ENCODE data around the gene AKAP11. TPM values are rescaled to one million over a fixed set of nuclear protein-coding genes. Genes with fewer than 3 reads are reported as not detected.

The AKAP11 gene
- total RNA-seq, 1 experiment from 2014 or later: 64.7 TPM

GRCh38 chr13:42284068-42284467 is 12.1 kb downstream of the AKAP11 start:
- H3K9ac ChIP-seq (ENCODE audit: low read length): no peak overlapping the region
- H3K4me1 ChIP-seq (ENCODE audit: low read length): peaks cover 45% of the 10 kb centered on the region
- H3K9me2 ChIP-seq (replicated peaks; ENCODE audit: insufficient read depth, low read length): no peaks in the 10 kb centered on the region
- peaks cover 7% of the 10 kb centered on the region; the same call in 1 of the 2 replicates for H4K20me1 ChIP-seq (ENCODE audit: insufficient read depth, low read depth, low read length)
- H3K27ac ChIP-seq (ENCODE audit: low read length): no peak overlapping the region
- no peak overlapping the region for H3K4me2 ChIP-seq (ENCODE audit: low read depth, low read length, poor library complexity, severe bottlenecking)
- H3K9me3 ChIP-seq (ENCODE audit: low read length): no peaks in the 10 kb centered on the region
- peaks cover 98% of the 10 kb centered on the region for H3K79me2 ChIP-seq (ENCODE audit: low read length)
- H2AFZ ChIP-seq (ENCODE audit: low read length): no peak overlapping the region
- H3K27me3 ChIP-seq (ENCODE audit: low read length): no peaks in the 10 kb centered on the region
- H3K4me3 ChIP-seq (ENCODE audit: low read length): no peak overlapping the region
- H3K36me3 ChIP-seq (ENCODE audit: insufficient read depth, low read length): peaks cover 57% of the 10 kb centered on the region
- no peak for DNase-seq

GRCh38 chr13:42298392-42298791 is 26.4 kb downstream of the AKAP11 start:
- H3K36me3 ChIP-seq (ENCODE audit: insufficient read depth, low read length): peaks cover 94% of the 10 kb centered on the region
- no peak overlapping the region for H3K4me2 ChIP-seq (ENCODE audit: low read depth, low read length, poor library complexity, severe bottlenecking)
- no peak overlapping the region for H2AFZ ChIP-seq (ENCODE audit: low read length)
- no peak overlapping the region for H3K4me3 ChIP-seq (ENCODE audit: low read length)
- H3K9me2 ChIP-seq (replicated peaks; ENCODE audit: insufficient read depth, low read length): no peaks in the 10 kb centered on the region
- H4K20me1 ChIP-seq (ENCODE audit: insufficient read depth, low read depth, low read length): no peaks in the 10 kb centered on the region
- no peaks in the 10 kb centered on the region for H3K4me1 ChIP-seq (ENCODE audit: low read length)
- peaks cover 82% of the 10 kb centered on the region for H3K79me2 ChIP-seq (ENCODE audit: low read length)
- no peaks in the 10 kb centered on the region for H3K27me3 ChIP-seq (ENCODE audit: low read length)
- no peaks in the 10 kb centered on the region for H3K9me3 ChIP-seq (ENCODE audit: low read length)
- H3K9ac ChIP-seq (ENCODE audit: low read length): no peak overlapping the region
- no peak overlapping the region for H3K27ac ChIP-seq (ENCODE audit: low read length)
- DNase-seq: no peak

- no peaks in the 10 kb centered on the region for H3K27me3 ChIP-seq (ENCODE audit: low read length)
- H3K79me2 ChIP-seq (ENCODE audit: low read length): peaks cover 85% of the 10 kb centered on the region
- H3K36me3 ChIP-seq (ENCODE audit: insufficient read depth, low read length): peaks cover 85% of the 10 kb centered on the region
- DNase-seq: no peak
- H3K9ac ChIP-seq (ENCODE audit: low read length): no peak overlapping the region
- H3K9me3 ChIP-seq (ENCODE audit: low read length): no peaks in the 10 kb centered on the region
- no peak overlapping the region for H3K4me3 ChIP-seq (ENCODE audit: low read length)
- no peaks in the 10 kb centered on the region for H3K4me1 ChIP-seq (ENCODE audit: low read length)
- H3K27ac ChIP-seq (ENCODE audit: low read length): no peak overlapping the region
- no peaks in the 10 kb centered on the region for H3K9me2 ChIP-seq (replicated peaks; ENCODE audit: insufficient read depth, low read length)
- H2AFZ ChIP-seq (ENCODE audit: low read length): no peak overlapping the region
- H4K20me1 ChIP-seq (ENCODE audit: insufficient read depth, low read depth, low read length): no peaks in the 10 kb centered on the region
- H3K4me2 ChIP-seq (ENCODE audit: low read depth, low read length, poor library complexity, severe bottlenecking): no peak overlapping the region
These were observed 33.6 kb downstream of the AKAP11 start for GRCh38 chr13:42305503-42305902.

GRCh38 chr13:42307461-42307860 is 35.5 kb downstream of the AKAP11 start:
- Histone ChIP-seq H3K27ac (ENCODE audit: low read length) (no peak overlapping the region), H2AFZ (ENCODE audit: low read length) (no peak overlapping the region), H3K9ac (ENCODE audit: low read length) (no peak overlapping the region), H3K79me2 (ENCODE audit: low read length) (peaks cover 86% of the 10 kb centered on the region), H3K4me2 (ENCODE audit: low read depth, low read length, poor library complexity, severe bottlenecking) (no peak overlapping the region), H3K27me3 (ENCODE audit: low read length) (no peaks in the 10 kb centered on the region), H4K20me1 (ENCODE audit: insufficient read depth, low read depth, low read length) (no peaks in the 10 kb centered on the region), H3K9me3 (ENCODE audit: low read length) (no peaks in the 10 kb centered on the region), H3K4me1 (ENCODE audit: low read length) (peaks cover 10% of the 10 kb centered on the region), H3K4me3 (ENCODE audit: low read length) (no peak overlapping the region), H3K9me2 (replicated peaks; ENCODE audit: insufficient read depth, low read length) (no peaks in the 10 kb centered on the region), H3K36me3 (ENCODE audit: insufficient read depth, low read length) (peaks cover 81% of the 10 kb centered on the region)
- DNase-seq: no peak

- Histone ChIP-seq H3K27ac (ENCODE audit: low read length) (no peak overlapping the region), H3K27me3 (ENCODE audit: low read length) (no peaks in the 10 kb centered on the region), H2AFZ (ENCODE audit: low read length) (no peak overlapping the region), H3K9me3 (ENCODE audit: low read length) (no peaks in the 10 kb centered on the region), H3K36me3 (ENCODE audit: insufficient read depth, low read length) (peaks cover 78% of the 10 kb centered on the region), H3K4me2 (ENCODE audit: low read depth, low read length, poor library complexity, severe bottlenecking) (no peak overlapping the region), H4K20me1 (ENCODE audit: insufficient read depth, low read depth, low read length) (no peaks in the 10 kb centered on the region), H3K9me2 (replicated peaks; ENCODE audit: insufficient read depth, low read length) (no peaks in the 10 kb centered on the region), H3K79me2 (ENCODE audit: low read length) (peaks cover 69% of the 10 kb centered on the region), H3K4me1 (ENCODE audit: low read length) (peaks cover 23% of the 10 kb centered on the region), H3K9ac (ENCODE audit: low read length) (no peak overlapping the region), H3K4me3 (ENCODE audit: low read length) (no peak overlapping the region)
- no peak for DNase-seq
These were observed 41.0 kb downstream of the AKAP11 start for GRCh38 chr13:42312817-42313431.

- Histone ChIP-seq H3K4me1 (ENCODE audit: low read length) (peaks cover 10% of the 10 kb centered on the region), H3K79me2 (ENCODE audit: low read length) (peaks cover 29% of the 10 kb centered on the region), H3K9me2 (replicated peaks; ENCODE audit: insufficient read depth, low read length) (no peaks in the 10 kb centered on the region), H3K9me3 (ENCODE audit: low read length) (no peaks in the 10 kb centered on the region), H3K27ac (ENCODE audit: low read length) (no peak overlapping the region), H3K9ac (ENCODE audit: low read length) (no peak overlapping the region), H2AFZ (ENCODE audit: low read length) (no peak overlapping the region), H3K27me3 (ENCODE audit: low read length) (no peaks in the 10 kb centered on the region), H3K4me2 (ENCODE audit: low read depth, low read length, poor library complexity, severe bottlenecking) (no peak overlapping the region), H4K20me1 (ENCODE audit: insufficient read depth, low read depth, low read length) (no peaks in the 10 kb centered on the region), H3K4me3 (ENCODE audit: low read length) (no peak overlapping the region), H3K36me3 (ENCODE audit: insufficient read depth, low read length) (peaks cover 66% of the 10 kb centered on the region; the same call in 1 of the 2 replicates)
- DNase-seq: no peak
These were observed 46.6 kb downstream of the AKAP11 start for GRCh38 chr13:42318570-42318969.

GRCh38 chr13:42320375-42320787 is 48.4 kb downstream of the AKAP11 start:
- Histone ChIP-seq H3K36me3 (ENCODE audit: insufficient read depth, low read length) (peaks cover 61% of the 10 kb centered on the region; the same call in 1 of the 2 replicates), H3K4me2 (ENCODE audit: low read depth, low read length, poor library complexity, severe bottlenecking) (no peak overlapping the region), H3K27ac (ENCODE audit: low read length) (no peak overlapping the region), H3K4me3 (ENCODE audit: low read length) (no peak overlapping the region), H3K9ac (ENCODE audit: low read length) (no peak overlapping the region), H3K4me1 (ENCODE audit: low read length) (peaks cover 12% of the 10 kb centered on the region), H4K20me1 (ENCODE audit: insufficient read depth, low read depth, low read length) (no peaks in the 10 kb centered on the region), H2AFZ (ENCODE audit: low read length) (no peak overlapping the region), H3K27me3 (ENCODE audit: low read length) (no peaks in the 10 kb centered on the region), H3K9me3 (ENCODE audit: low read length) (no peaks in the 10 kb centered on the region), H3K79me2 (ENCODE audit: low read length) (peaks cover 18% of the 10 kb centered on the region; the same call in 1 of the 2 replicates), H3K9me2 (replicated peaks; ENCODE audit: insufficient read depth, low read length) (no peaks in the 10 kb centered on the region)
- no peak for DNase-seq

- H3K4me1 ChIP-seq (ENCODE audit: low read length): 0 out of 2 replicates have a peak, but pooled peaks cover 2% of the 10 kb centered on the region
- peaks cover 44% of the 10 kb centered on the region; the same call in 1 of the 2 replicates for H3K36me3 ChIP-seq (ENCODE audit: insufficient read depth, low read length)
- H3K9me3 ChIP-seq (ENCODE audit: low read length): no peaks in the 10 kb centered on the region
- no peaks in the 10 kb centered on the region for H4K20me1 ChIP-seq (ENCODE audit: insufficient read depth, low read depth, low read length)
- H3K27me3 ChIP-seq (ENCODE audit: low read length): no peaks in the 10 kb centered on the region
- DNase-seq: no peak
- 0 out of 2 replicates have a peak, but pooled peaks cover 8% of the 10 kb centered on the region for H3K79me2 ChIP-seq (ENCODE audit: low read length)
- no peak overlapping the region for H3K4me3 ChIP-seq (ENCODE audit: low read length)
- H3K9me2 ChIP-seq (replicated peaks; ENCODE audit: insufficient read depth, low read length): no peaks in the 10 kb centered on the region
- no peak overlapping the region for H3K9ac ChIP-seq (ENCODE audit: low read length)
- no peak overlapping the region for H3K4me2 ChIP-seq (ENCODE audit: low read depth, low read length, poor library complexity, severe bottlenecking)
- H3K27ac ChIP-seq (ENCODE audit: low read length): no peak overlapping the region
- no peak overlapping the region for H2AFZ ChIP-seq (ENCODE audit: low read length)
These were observed 50.9 kb downstream of the AKAP11 start for GRCh38 chr13:42322806-42323205.

Measured in Karpas-422 (cell line).